ENCODE results near the gene COL11A1.
"Not testable (repeated sequence)": the region's sequence is repeated elsewhere in the genome, so short reads cannot be mapped to it uniquely, and the experiment has no call there.

COL11A1 gene

DNA sequence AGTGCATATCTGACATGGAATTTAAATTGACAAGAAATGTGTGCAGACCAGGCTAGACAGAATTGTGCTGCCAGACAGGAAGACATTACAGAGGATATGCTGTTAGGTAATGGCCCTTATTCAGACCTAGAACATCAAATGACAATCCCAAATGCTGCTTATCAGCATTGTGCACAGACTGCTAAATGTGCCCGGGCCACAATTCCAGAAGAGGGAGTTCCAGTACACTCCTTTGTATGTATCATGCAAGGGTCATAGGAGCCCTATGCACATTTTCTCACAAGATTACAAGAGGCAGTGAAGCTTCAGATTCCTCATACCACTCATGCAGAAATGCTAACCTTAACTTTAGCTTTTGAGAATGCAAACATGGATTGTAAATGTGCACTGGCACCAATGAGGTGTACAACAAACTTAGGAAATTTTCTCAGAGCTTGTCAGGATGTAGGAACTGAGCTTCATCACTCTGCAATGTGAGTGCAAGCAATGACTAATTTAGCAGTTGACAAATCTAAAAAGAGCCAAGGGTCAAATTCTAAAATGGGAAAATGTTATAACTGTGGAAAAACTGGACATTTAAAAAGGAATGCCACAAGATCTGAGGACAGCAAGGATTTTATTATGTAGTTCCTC is 273.5 kb downstream of the COL11A1 start:
- DNase-seq (ENCODE audit: low spot score), result no peak

DNA sequence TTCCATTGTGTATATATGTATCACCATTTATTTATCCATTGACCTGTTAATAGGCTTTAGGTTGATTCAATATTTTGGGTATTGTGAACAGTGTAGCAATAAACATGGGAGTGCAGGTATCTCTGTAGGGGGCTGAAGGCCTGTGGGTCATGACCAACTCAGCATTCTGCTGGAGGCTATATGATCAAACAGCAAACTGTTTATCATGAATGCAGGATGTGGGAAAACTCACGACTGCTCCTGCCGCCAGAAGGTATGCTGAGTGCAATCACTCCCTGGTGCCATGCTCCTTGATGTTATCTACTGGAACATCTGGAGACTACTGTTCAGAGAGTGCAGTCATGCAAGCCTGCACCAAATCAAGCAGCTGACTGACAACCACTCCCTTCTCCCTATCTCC is 275.2 kb downstream of the COL11A1 start:
- no peak for DNase-seq (ENCODE audit: low spot score)

DNA sequence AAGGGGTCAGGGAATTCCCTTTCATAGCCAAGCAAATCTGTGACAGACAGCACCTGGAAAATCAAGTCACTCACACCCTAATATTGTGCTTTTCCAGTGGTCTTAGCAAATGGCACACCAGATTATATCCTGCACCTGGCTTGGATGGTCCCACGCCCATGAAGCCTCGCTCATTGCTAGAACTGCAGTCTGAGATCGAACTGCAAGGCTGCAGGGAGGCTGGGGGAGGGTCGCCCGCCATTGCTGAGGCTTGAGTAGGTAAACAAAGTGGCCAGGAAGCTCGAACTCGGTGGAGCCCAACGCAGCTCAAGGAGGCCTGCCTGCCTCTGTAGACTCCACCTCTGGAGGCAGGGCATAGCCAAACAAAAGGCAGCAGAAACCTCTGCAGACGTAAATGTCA is 281.6 kb downstream of the COL11A1 start:
- not testable (repeated sequence) for DNase-seq (ENCODE audit: low spot score)

Data from hepatic stellate cell (primary cell).